GM12892 (cell line): ENCODE measurements around the gene DOCK1.

ENCODE experiments used
- POLR2A ChIP-seq: IDR thresholded peaks from 2 replicates; pipeline ENCODE4 v1.6.1; 2011; ENCODE audit warnings: low read depth, low read length, control low read depth
- POLR2AphosphoS5 ChIP-seq: IDR thresholded peaks from 2 replicates; pipeline ENCODE4 v1.6.1; 2011; ENCODE audit warnings: low read depth, low read length, control low read depth

GRCh38 chr10:127122831-127123230 is 217.6 kb downstream of the DOCK1 start:
- TF ChIP-seq POLR2A: no peak
- no peak for TF ChIP-seq POLR2AphosphoS5
